Heart right ventricle (tissue), 16 donors: ENCODE data around the gene DCST2. TPM values are rescaled to one million over a fixed set of nuclear protein-coding genes. Genes with fewer than 3 reads are reported as not detected.

ENCODE experiments used
- ATAC-seq, 8 donors: fragments of 200-7000 bp; cut with Tn5 transposase; one replicate each; pipeline ENCODE4 v1.9.1; 2020; ENCODE audit warnings: mild to moderate bottlenecking in 8 of 8, moderate library complexity in 8 of 8, moderate number of reproducible peaks in 1 of 8
- DNase-seq, 2 donors: peaks; one replicate each; pipeline ENCODE4 v3.0.0-alpha.2; 2020
- H3K27ac ChIP-seq, 10 donors: fragments of 200-600 bp; sonication (generic) in 2 of 10; one replicate each; pipeline versions ENCODE4 v1.5.0 to v1.8.0; 2020 to 2022; ENCODE audit warnings: mild to moderate bottlenecking in 3 of 10
- H3K27me3 ChIP-seq, 7 donors: fragments of 200-600 bp; one replicate each; pipeline ENCODE4 v1.8.0; 2021 to 2022; ENCODE audit warnings: mild to moderate bottlenecking in 2 of 7
- H3K36me3 ChIP-seq, 9 donors: fragments of 200-600 bp; sonication (generic) in 1 of 9; one replicate each; pipeline versions ENCODE4 v1.5.0 to v1.8.0; 2020 to 2022; ENCODE audit warnings: mild to moderate bottlenecking in 2 of 9
- H3K4me1 ChIP-seq, 9 donors: fragments of 200-600 bp; sonication (generic) in 1 of 9; one replicate each; pipeline versions ENCODE4 v1.5.0 to v1.8.0; 2020 to 2022; ENCODE audit warnings: mild to moderate bottlenecking in 4 of 9
- H3K4me3 ChIP-seq, 10 donors: fragments of 200-600 bp; sonication (generic) in 2 of 10; one replicate each; pipeline versions ENCODE4 v1.5.0 to v1.8.0; 2020 to 2022; ENCODE audit warnings: mild to moderate bottlenecking in 7 of 10, moderate library complexity in 2 of 10
- H3K9me3 ChIP-seq, 11 donors: fragments of 200-600 bp in 10 of 11; sonication (generic) in 2 of 11; one replicate each; pipeline versions ENCODE4 v1.5.0 to v1.8.0; 2013 to 2022; ENCODE audit warnings: mild to moderate bottlenecking in 2 of 11, control low read depth in 1 of 11, moderate library complexity in 1 of 11
- CTCF ChIP-seq, 9 donors: fragments of 200-600 bp; sonication (generic) in 2 of 9; IDR thresholded peaks; one replicate each; pipeline versions ENCODE4 v1.5.0 to v1.8.0; 2021 to 2022; ENCODE audit warnings: antibody characterized with exemption in 9 of 9, mild to moderate bottlenecking in 5 of 9, moderate library complexity in 1 of 9
- WGBS, 2 donors: extraction: QIAGEN DNeasy Blood & Tissue Kit; methylation state at CpG; one replicate each; pipeline ENCODE4 v1.1.7; 2013; ENCODE audit warnings: inconsistent platforms in 1 of 2; 5-methylcytosine and 5-hydroxymethylcytosine counted together
- intact Hi-C, 10 donors: fragments of 100-400 bp; cut with DNase I; formaldehyde crosslinking; loops; one replicate each; pipeline versions ENCODE4 v1.11.1 to v1.14.2; 2022
- polyA plus RNA-seq, 2 donors: library from polyadenylated mRNA; stranded (reverse); fragments of 200-250 nt; gene quantifications; one replicate each; pipeline ENCODE4 v1.2.3, GENCODE V29; 2013
- total RNA-seq, 10 donors: library from RNA; stranded (reverse); fragmentation: NEBNext Ultra II Directional in 3 of 10; extraction: Animal tissue kit (Norgen Biotek cat#: 25700) in 3 of 10; gene quantifications; one replicate each; pipeline versions ENCODE4 v1.2.1 to v1.2.4, GENCODE V29; 2021 to 2023
- donor health status: Arrhythmogenic right ventricular cardiomyopathy.
- donor health status: ischemic (EF 13 %, LVEDD 7.1; RV severe dilation, severe dysfunction).
- donor health status: healthy with polysubstance abuse.
- donor health status: DM: no; HTN: yes; CAD: no.
- donor health status: DM: no; HTN: no; CAD: no.
- donor health status: ischemic (EF 25% LVEDD 6.9; RV normal size, moderate dysfunction).
- donor health status: ischemic (EF 25% LVEDD 5.7; RV mildly dilated, moderate dysfunction).
- donor health status: healthy.
- donor health status: DM: yes; HTN: yes; CAD: no.
- donor health status: Ischemic cardiomyopathy.
- donor health status: ischemic (EF 35%, LVEDD 5.7; RV mildly dilated, moderate dysfunction).
- donor health status: nonischemic (EF 11% LVEDD 7.7; RV severe dilation, severe dysfunction).
- donor health status: DM: yes; HTN: yes; CAD: no.
- donor health status: PGD.
- donor health status: ischemic (EF 29% LVEDD 5.4; RV normal size, mild dysfunction).
- donor health status: nonischemic (EF 23%, LVEDD 6.1; RV moderate dilation, normal function).

DCST2 gene
- total and polyA plus RNA-seq, 12 donors = 0.15 to 1.8 (median 0.32) TPM; not detected in 1

GRCh38 chr1:155061381-155062150 is 28.0 kb upstream of the DCST2 start:
- H3K36me3 ChIP-seq = peaks cover 0 to 55% (median 29%) of the 10 kb centered on the region in 9 donors
- ATAC-seq (peak; percentile 31 to 77 (median 70)), DNase-seq (peak; percentile 90 to 92)
- intact Hi-C loops = loop anchor here in 5 of 10 donors (1.0 to 10.0 kb wide), 5 partner anchors 16 to 89 kb away; partner anchors contain the start of genes CKS1B (in 2 of the 5), SHC1 (in 2 of the 5) and ZBTB7B (in 1 of the 5)
- H3K4me1 ChIP-seq = peaks cover 16 to 49% (median 33%) of the 10 kb centered on the region in 9 donors
- WGBS, 2 donors = 29 to 34% methylated on average over 21 of the region's 21 CpGs
- peak; percentile 97 to 100 (median 99) for TF ChIP-seq CTCF (IDR thresholded peaks at IDR 0.05)
- H3K27me3 ChIP-seq = no peaks in the 10 kb centered on the region
- no peak overlapping the region for H3K27ac ChIP-seq
- H3K9me3 ChIP-seq = no peaks in the 10 kb centered on the region
- H3K4me3 ChIP-seq = peak overlapping the region in 1 of 10 donors; percentile 12

GRCh38 chr1:155060736-155061135 is 27.2 kb upstream of the DCST2 start:
- H3K36me3 ChIP-seq = peaks cover 0 to 63% (median 34%) of the 10 kb centered on the region in 9 donors
- DNase-seq (no peak), ATAC-seq (no peak)
- intact Hi-C loops = loop anchor here in 4 of 10 donors (1.0 to 10.0 kb wide), 3 partner anchors 15 to 88 kb away; partner anchors contain the start of genes CKS1B (in 2 of the 4), SHC1 (in 2 of the 4) and ZBTB7B (in 1 of the 4)
- H3K27me3 ChIP-seq = no peaks in the 10 kb centered on the region
- peaks cover 16 to 49% (median 33%) of the 10 kb centered on the region in 9 donors for H3K4me1 ChIP-seq
- no peaks in the 10 kb centered on the region for H3K9me3 ChIP-seq
- WGBS, 2 donors = 74 to 83% methylated on average over 8 of the region's 8 CpGs
- no peak for TF ChIP-seq CTCF (IDR thresholded peaks at IDR 0.05)
- no peak overlapping the region for H3K4me3 ChIP-seq
- no peak overlapping the region for H3K27ac ChIP-seq

GRCh38 chr1:155057788-155058211 is 24.2 kb upstream of the DCST2 start:
- Histone ChIP-seq H3K27me3 (no peaks in the 10 kb centered on the region), H3K27ac (no peak overlapping the region), H3K4me3 (no peak overlapping the region), H3K9me3 (no peaks in the 10 kb centered on the region), H3K36me3 (peaks cover 0 to 89% (median 49%) of the 10 kb centered on the region in 9 donors), H3K4me1 (peaks cover 14 to 50% (median 28%) of the 10 kb centered on the region in 9 donors)
- ATAC-seq (no peak), DNase-seq (no peak)
- no peak for TF ChIP-seq CTCF (IDR thresholded peaks at IDR 0.05)
- intact Hi-C loops = loop anchor here in 2 of 10 donors (5.0 to 10.0 kb wide), 3 partner anchors 83 to 1400 kb away; partner anchors contain the start of genes CKS1B (in 1 of the 2) and SHC1 (in 1 of the 2)
- 95 to 98% methylated on average over 13 of the region's 13 CpGs for WGBS, 2 donors

GRCh38 chr1:155057104-155057503 is 23.5 kb upstream of the DCST2 start:
- Histone ChIP-seq H3K4me3 (no peak overlapping the region), H3K4me1 (peaks cover 7 to 49% (median 27%) of the 10 kb centered on the region in 9 donors), H3K9me3 (no peaks in the 10 kb centered on the region), H3K27me3 (no peaks in the 10 kb centered on the region), H3K27ac (no peak overlapping the region), H3K36me3 (peaks cover 0 to 89% (median 49%) of the 10 kb centered on the region in 9 donors)
- no peak for DNase-seq
- ATAC-seq = no peak
- no peak for TF ChIP-seq CTCF (IDR thresholded peaks at IDR 0.05)
- intact Hi-C loops = loop anchor here in 2 of 10 donors (5.0 to 10.0 kb wide), 3 partner anchors 82 to 1400 kb away; partner anchors contain the start of genes CKS1B (in 1 of the 2) and SHC1 (in 1 of the 2)
- 92 to 95% methylated on average over 8 of the region's 8 CpGs for WGBS, 2 donors
